Activated naive CD8-positive, alpha-beta T cell treated with anti-CD3 and anti-CD28 coated beads for 36 hours (primary cell): ENCODE results near the gene GOLT1B. TPM values are rescaled to one million over a fixed set of nuclear protein-coding genes. Genes with fewer than 3 reads are reported as not detected.
"Not testable (repeated sequence)": the region's sequence is repeated elsewhere in the genome, so short reads cannot be mapped to it uniquely, and the experiment has no call there.

Experiments used
- DNase-seq: peaks from one replicate; pipeline ENCODE4 v3.0.0; 2021
- H3K27ac Mint-ChIP-seq: one replicate; pipeline ENCODE4 v1.8.0; 2022; ENCODE audit warnings: mild to moderate bottlenecking, moderate library complexity, mixed read lengths
- H3K27me3 Mint-ChIP-seq: one replicate; pipeline ENCODE4 v1.8.0; 2022; ENCODE audit warnings: mild to moderate bottlenecking, mixed read lengths
- H3K36me3 Mint-ChIP-seq: one replicate; pipeline ENCODE4 v1.8.0; 2021; ENCODE audit warnings: mild to moderate bottlenecking, mixed read lengths
- H3K4me1 Mint-ChIP-seq: one replicate; pipeline ENCODE4 v1.8.0; 2021; ENCODE audit warnings: mixed read lengths
- H3K4me3 Mint-ChIP-seq: one replicate; pipeline ENCODE4 v1.8.0; 2022; ENCODE audit warnings: mild to moderate bottlenecking, moderate library complexity, mixed read lengths
- H3K9me3 Mint-ChIP-seq: one replicate; pipeline ENCODE4 v1.8.0; 2022; ENCODE audit warnings: mixed read lengths
- total RNA-seq, 2 experiments: library from RNA; stranded (reverse); gene quantifications; one replicate each; pipeline ENCODE4 v1.2.3, GENCODE V29; 2021

GOLT1B gene
- total RNA-seq = 10 to 100 TPM; 34.1 to 35.4 TPM

GRCh38 chr12:21501258-21502163, at the start of gene GOLT1B, which contains the start of gene RECQL:
GOLT1B (plus strand) TSS chr12:21501789; CDS start chr12:21501924, 135 bp downstream.
RECQL (minus strand) TSS chr12:21501635; CDS start chr12:21499570, 2,065 bp downstream.
- Mint-ChIP-seq H3K4me3 (no peak within 1 kb of the TSS), H3K9me3 (no peaks in the 10 kb centered on the region), H3K27ac (no peak within 1 kb of the TSS), H3K36me3 (peaks cover 22% of the 10 kb centered on the region), H3K4me1 (peaks cover 37% of the 10 kb centered on the region), H3K27me3 (no peaks in the 10 kb centered on the region)
- peak; percentile 87 for DNase-seq

- Mint-ChIP-seq H3K27ac (peak overlapping the region; percentile 76), H3K4me1 (peaks cover 44% of the 10 kb centered on the region), H3K36me3 (peaks cover 38% of the 10 kb centered on the region), H3K27me3 (no peaks in the 10 kb centered on the region), H3K4me3 (no peak overlapping the region), H3K9me3 (peaks cover 7% of the 10 kb centered on the region)
- DNase-seq = no peak
Measured at GRCh38 chr12:21453312-21453852, 48.2 kb upstream of the GOLT1B start.

GRCh38 chr12:21456291-21456780, 45.3 kb upstream of the GOLT1B start:
- peak; percentile 41 for DNase-seq
- peaks cover 45% of the 10 kb centered on the region for H3K36me3 Mint-ChIP-seq
- H3K9me3 Mint-ChIP-seq = peaks cover 7% of the 10 kb centered on the region
- no peaks in the 10 kb centered on the region for H3K27me3 Mint-ChIP-seq
- peak overlapping the region; percentile 60 for H3K4me3 Mint-ChIP-seq
- H3K27ac Mint-ChIP-seq = peak overlapping the region; percentile 96
- peaks cover 49% of the 10 kb centered on the region for H3K4me1 Mint-ChIP-seq

- H3K27ac Mint-ChIP-seq = no peak overlapping the region
Measured at GRCh38 chr12:21459474-21459873, 42.1 kb upstream of the GOLT1B start.

GRCh38 chr12:21467334-21467733, 34.3 kb upstream of the GOLT1B start:
- H3K9me3 Mint-ChIP-seq, H3K27ac Mint-ChIP-seq, H3K27me3 Mint-ChIP-seq, H3K4me1 Mint-ChIP-seq, DNase-seq, H3K4me3 Mint-ChIP-seq: not testable (repeated sequence)
- peaks cover 43% of the 10 kb centered on the region for H3K36me3 Mint-ChIP-seq

More at GRCh38 chr12:21459474-21459873, 42.1 kb upstream of the GOLT1B start:
- Mint-ChIP-seq H3K9me3 (peaks cover 10% of the 10 kb centered on the region), H3K4me3 (no peak overlapping the region), H3K36me3 (peaks cover 45% of the 10 kb centered on the region), H3K4me1 (peaks cover 39% of the 10 kb centered on the region), H3K27me3 (no peaks in the 10 kb centered on the region)
- no peak for DNase-seq

- DNase-seq = no peak
- Mint-ChIP-seq H3K4me1 (peaks cover 7% of the 10 kb centered on the region), H3K36me3 (peaks cover 29% of the 10 kb centered on the region), H3K27ac (peak overlapping the region; percentile 38), H3K9me3 (no peaks in the 10 kb centered on the region), H3K4me3 (no peak overlapping the region), H3K27me3 (no peaks in the 10 kb centered on the region)
Measured at GRCh38 chr12:21471294-21471693, 30.3 kb upstream of the GOLT1B start.

GRCh38 chr12:21472197-21472823, 29.3 kb upstream of the GOLT1B start:
- Mint-ChIP-seq H3K27ac (no peak overlapping the region), H3K36me3 (peaks cover 32% of the 10 kb centered on the region), H3K4me3 (no peak overlapping the region), H3K27me3 (no peaks in the 10 kb centered on the region), H3K4me1 (peaks cover 10% of the 10 kb centered on the region), H3K9me3 (no peaks in the 10 kb centered on the region)
- DNase-seq = no peak

GRCh38 chr12:21475552-21475951, 26.0 kb upstream of the GOLT1B start:
- H3K4me1 Mint-ChIP-seq = peaks cover 13% of the 10 kb centered on the region
- no peak overlapping the region for H3K27ac Mint-ChIP-seq
- peaks cover 22% of the 10 kb centered on the region for H3K36me3 Mint-ChIP-seq

GRCh38 chr12:21476949-21477348, 24.6 kb upstream of the GOLT1B start:
- no peaks in the 10 kb centered on the region for H3K27me3 Mint-ChIP-seq
- H3K4me3 Mint-ChIP-seq = peak overlapping the region; percentile 33
- peaks cover 18% of the 10 kb centered on the region for H3K36me3 Mint-ChIP-seq
- peak overlapping the region; percentile 80 for H3K27ac Mint-ChIP-seq
- no peak for DNase-seq
- H3K4me1 Mint-ChIP-seq = peaks cover 10% of the 10 kb centered on the region
- no peaks in the 10 kb centered on the region for H3K9me3 Mint-ChIP-seq

More at GRCh38 chr12:21475552-21475951, 26.0 kb upstream of the GOLT1B start:
- Mint-ChIP-seq H3K27me3 (no peaks in the 10 kb centered on the region), H3K4me3 (no peak overlapping the region), H3K9me3 (no peaks in the 10 kb centered on the region)
- no peak for DNase-seq

- Mint-ChIP-seq H3K4me1 (peaks cover 10% of the 10 kb centered on the region), H3K27ac (no peak overlapping the region), H3K27me3 (no peaks in the 10 kb centered on the region), H3K4me3 (no peak overlapping the region), H3K9me3 (no peaks in the 10 kb centered on the region), H3K36me3 (peaks cover 11% of the 10 kb centered on the region)
- DNase-seq = no peak
Measured at GRCh38 chr12:21478756-21479455, 22.7 kb upstream of the GOLT1B start.

GRCh38 chr12:21483531-21483930, 18.1 kb upstream of the GOLT1B start:
- Mint-ChIP-seq H3K9me3 (no peaks in the 10 kb centered on the region), H3K36me3 (peaks cover 8% of the 10 kb centered on the region), H3K4me3 (no peak overlapping the region), H3K27me3 (no peaks in the 10 kb centered on the region), H3K27ac (no peak overlapping the region), H3K4me1 (no peaks in the 10 kb centered on the region)
- DNase-seq = no peak

GRCh38 chr12:21485998-21486397, 15.6 kb upstream of the GOLT1B start:
- Mint-ChIP-seq H3K27ac (no peak overlapping the region), H3K4me3 (no peak overlapping the region), H3K27me3 (no peaks in the 10 kb centered on the region), H3K9me3 (no peaks in the 10 kb centered on the region), H3K4me1 (no peaks in the 10 kb centered on the region), H3K36me3 (peaks cover 24% of the 10 kb centered on the region)
- DNase-seq = no peak

GRCh38 chr12:21499765-21500164, 1.8 kb upstream of the GOLT1B start:
- DNase-seq = no peak
- H3K27me3 Mint-ChIP-seq = no peaks in the 10 kb centered on the region
- H3K27ac Mint-ChIP-seq = peak overlapping the region; percentile 30
- H3K4me3 Mint-ChIP-seq = peak overlapping the region; percentile 54
- peaks cover 32% of the 10 kb centered on the region for H3K4me1 Mint-ChIP-seq
- H3K9me3 Mint-ChIP-seq = no peaks in the 10 kb centered on the region
- peaks cover 31% of the 10 kb centered on the region for H3K36me3 Mint-ChIP-seq

GRCh38 chr12:21500786-21501257, 767 bp upstream of the GOLT1B start:
- no peak overlapping the region for H3K27ac Mint-ChIP-seq
- H3K27me3 Mint-ChIP-seq = no peaks in the 10 kb centered on the region
- H3K4me3 Mint-ChIP-seq = no peak overlapping the region
- DNase-seq = no peak
- H3K36me3 Mint-ChIP-seq = peaks cover 26% of the 10 kb centered on the region
- H3K4me1 Mint-ChIP-seq = peaks cover 37% of the 10 kb centered on the region
- no peaks in the 10 kb centered on the region for H3K9me3 Mint-ChIP-seq
